H1 (cell line): ENCODE results near the gene UVSSA.
"Not testable (repeated sequence)": the region's sequence is repeated elsewhere in the genome, so short reads cannot be mapped to it uniquely, and the experiment has no call there.

ENCODE experiments used
- EGR1 ChIP-seq: IDR thresholded peaks from 2 replicates; pipeline ENCODE4 v1.6.1; 2011; ENCODE audit warnings: low read depth, low read length, borderline replicate concordance
- FOSL1 ChIP-seq: IDR thresholded peaks from 2 replicates; pipeline ENCODE4 v1.6.1; 2011; ENCODE audit warnings: mild to moderate bottlenecking, low read depth, low read length, moderate library complexity; ENCODE audit not compliant: insufficient read depth
- JUND ChIP-seq: IDR thresholded peaks from 2 replicates; pipeline ENCODE4 v1.6.1; 2011; ENCODE audit warnings: mild to moderate bottlenecking, improper control_type of control experiment, low read length
- RAD21 ChIP-seq, 2 experiments: IDR thresholded peaks in 1 of 2; conservative IDR thresholded peaks in 1 of 2; 2 replicates each; pipeline ENCODE4 v1.6.1; 2011; ENCODE audit warnings: low read depth in 2 of 2, low read length in 2 of 2, improper control_type of control experiment in 1 of 2, inconsistent platforms in 1 of 2, mild to moderate bottlenecking in 1 of 2, moderate library complexity in 1 of 2
- TAF1 ChIP-seq: IDR thresholded peaks from 2 replicates; pipeline ENCODE4 v1.6.1; 2011; ENCODE audit warnings: mild to moderate bottlenecking, low read depth, low read length
- TBP ChIP-seq: IDR thresholded peaks from 2 replicates; pipeline ENCODE4 v1.6.1; 2011; ENCODE audit warnings: low read depth, low read length, improper control_type of control experiment

DNA sequence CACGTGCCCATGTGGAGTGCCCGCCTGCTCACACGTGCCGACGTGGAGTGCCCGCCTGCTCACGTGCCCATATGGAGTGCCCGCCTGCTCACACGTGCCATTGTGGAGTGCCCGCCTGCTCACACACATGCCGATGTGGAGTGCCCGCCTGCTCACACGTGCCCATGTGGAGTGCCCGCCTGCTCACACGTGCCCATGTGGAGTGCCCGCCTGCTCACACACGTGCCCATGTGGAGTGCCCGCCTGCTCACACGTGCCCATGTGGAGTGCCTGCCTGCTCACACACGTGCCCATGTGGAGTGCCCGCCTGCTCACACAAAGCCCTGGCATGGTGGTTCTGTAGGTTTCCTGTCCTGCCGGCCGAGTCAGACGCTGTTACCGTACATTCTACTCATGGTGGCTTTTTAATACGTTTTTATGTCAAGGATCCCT, 48.4 kb downstream of the UVSSA start:
- not testable (repeated sequence) for TF ChIP-seq JUND; FOSL1; TAF1; EGR1; TBP; RAD21 (IDR thresholded peaks at IDR 0.05 in 1 of 2, conservative IDR thresholded peaks at IDR 0.05 in 1 of 2; ENCODE audit: low read depth in 2 of 2, low read length in 2 of 2)
